ENCODE measurements around the gene CLASP1.

DNA sequence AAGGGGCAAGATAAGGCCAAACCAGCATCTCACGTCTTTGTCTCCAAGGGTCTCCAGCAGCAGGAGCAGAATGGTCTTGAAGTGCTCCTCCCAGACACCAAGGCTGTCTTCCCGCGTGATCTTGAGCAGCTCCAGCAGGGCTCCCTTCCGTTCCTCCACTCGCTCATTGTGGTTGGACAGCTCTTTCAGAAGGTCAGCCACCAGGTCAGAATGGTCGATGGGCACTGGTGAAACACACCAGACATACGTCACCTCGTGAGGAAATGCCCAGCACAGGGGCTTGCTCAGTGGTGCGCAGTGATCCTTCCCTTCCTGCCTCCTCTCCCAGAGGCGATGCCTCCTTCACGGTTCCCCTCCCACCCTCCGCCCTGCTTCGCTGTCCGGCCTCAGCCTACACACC lies 284.2 kb downstream of the CLASP1 start:
- TF ChIP-seq, protein P1, sequence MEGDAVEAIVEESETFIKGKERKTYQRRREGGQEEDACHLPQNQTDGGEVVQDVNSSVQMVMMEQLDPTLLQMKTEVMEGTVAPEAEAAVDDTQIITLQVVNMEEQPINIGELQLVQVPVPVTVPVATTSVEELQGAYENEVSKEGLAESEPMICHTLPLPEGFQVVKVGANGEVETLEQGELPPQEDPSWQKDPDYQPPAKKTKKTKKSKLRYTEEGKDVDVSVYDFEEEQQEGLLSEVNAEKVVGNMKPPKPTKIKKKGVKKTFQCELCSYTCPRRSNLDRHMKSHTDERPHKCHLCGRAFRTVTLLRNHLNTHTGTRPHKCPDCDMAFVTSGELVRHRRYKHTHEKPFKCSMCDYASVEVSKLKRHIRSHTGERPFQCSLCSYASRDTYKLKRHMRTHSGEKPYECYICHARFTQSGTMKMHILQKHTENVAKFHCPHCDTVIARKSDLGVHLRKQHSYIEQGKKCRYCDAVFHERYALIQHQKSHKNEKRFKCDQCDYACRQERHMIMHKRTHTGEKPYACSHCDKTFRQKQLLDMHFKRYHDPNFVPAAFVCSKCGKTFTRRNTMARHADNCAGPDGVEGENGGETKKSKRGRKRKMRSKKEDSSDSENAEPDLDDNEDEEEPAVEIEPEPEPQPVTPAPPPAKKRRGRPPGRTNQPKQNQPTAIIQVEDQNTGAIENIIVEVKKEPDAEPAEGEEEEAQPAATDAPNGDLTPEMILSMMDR (IDR thresholded peaks at IDR 0.05) = no peak
- no peak for TF ChIP-seq POLR2A (IDR thresholded peaks at IDR 0.05)
